SK-N-MC (cell line): ENCODE data around the gene C5orf46.

Source experiments
- DNase-seq: peaks from one replicate; pipeline ENCODE4 v3.0.0-alpha.2; 2011; ENCODE audit warnings: low read depth, low spot score
- H3K27ac ChIP-seq: fragments of 200-600 bp; sonication (generic); 2 replicates; pipeline ENCODE4 v1.5.1; 2016; ENCODE audit warnings: mixed run types
- H3K36me3 ChIP-seq: fragments of 200-600 bp; sonication (generic); 2 replicates; pipeline ENCODE4 v1.6.1; 2017; ENCODE audit warnings: antibody characterized with exemption, low read length, mixed read lengths; ENCODE audit not compliant: insufficient read depth
- H3K4me3 ChIP-seq: fragments of 200-600 bp; sonication (generic); 2 replicates; pipeline ENCODE4 v1.5.1; 2016
- H3K9ac ChIP-seq: fragments of 200-600 bp; sonication (generic); 2 replicates; pipeline ENCODE4 v1.8.0; 2017; ENCODE audit warnings: mixed run types, mixed read lengths; ENCODE audit not compliant: insufficient read length
- H3K9me3 ChIP-seq: fragments of 200-600 bp; sonication (generic); 2 replicates; pipeline ENCODE4 v1.6.1; 2017; ENCODE audit warnings: low read depth, mild to moderate bottlenecking, antibody characterized with exemption, low read length, moderate library complexity, mixed read lengths
- EZH2 ChIP-seq: fragments of 200-600 bp; sonication (generic); IDR thresholded peaks from one replicate; pipeline ENCODE4 v1.6.1; 2017; ENCODE audit warnings: antibody characterized with exemption
- FOXP2 ChIP-seq: optimal IDR thresholded peaks from 2 replicates; pipeline ENCODE3; 2011; ENCODE audit warnings: mild to moderate bottlenecking, moderate library complexity; ENCODE audit not compliant: insufficient read depth; ENCODE audit errors: extremely low read length, control extremely low read depth
- POLR2AphosphoS5 ChIP-seq: IDR thresholded peaks from 2 replicates; pipeline ENCODE4 v1.6.1; 2012; ENCODE audit warnings: mild to moderate bottlenecking, low read depth, low read length, borderline replicate concordance

The C5orf46 gene

GRCh38 chr5:147902609-147903115 is 3.7 kb downstream of the C5orf46 start:
- no peaks in the 10 kb centered on the region for H3K36me3 ChIP-seq
- DNase-seq: no peak
- no peaks in the 10 kb centered on the region for H3K9me3 ChIP-seq
- H3K27ac ChIP-seq: peak overlapping the region; percentile 45; the same call in 1 of the 2 replicates
- no peak for TF ChIP-seq POLR2AphosphoS5
- no peak for TF ChIP-seq FOXP2
- TF ChIP-seq EZH2: no peak
- H3K4me3 ChIP-seq: no peak overlapping the region
- no peak overlapping the region for H3K9ac ChIP-seq

- TF ChIP-seq EZH2 (no peak), FOXP2 (no peak), POLR2AphosphoS5 (no peak)
- Histone ChIP-seq H3K9ac (no peak overlapping the region), H3K36me3 (no peaks in the 10 kb centered on the region), H3K4me3 (no peak overlapping the region), H3K27ac (no peak overlapping the region), H3K9me3 (no peaks in the 10 kb centered on the region)
- no peak for DNase-seq
Observed at GRCh38 chr5:147901599-147902039, 4.7 kb downstream of the C5orf46 start.

GRCh38 chr5:147898875-147899401 is 7.4 kb downstream of the C5orf46 start:
- DNase-seq: no peak
- Histone ChIP-seq H3K36me3 (no peaks in the 10 kb centered on the region), H3K4me3 (no peak overlapping the region), H3K27ac (no peak overlapping the region), H3K9me3 (no peaks in the 10 kb centered on the region), H3K9ac (no peak overlapping the region)
- TF ChIP-seq EZH2 (no peak), POLR2AphosphoS5 (no peak), FOXP2 (no peak)

GRCh38 chr5:147895864-147896263 is 10.5 kb downstream of the C5orf46 start:
- TF ChIP-seq FOXP2 (no peak), EZH2 (no peak), POLR2AphosphoS5 (no peak)
- Histone ChIP-seq H3K36me3 (no peaks in the 10 kb centered on the region), H3K4me3 (no peak overlapping the region), H3K9ac (no peak overlapping the region), H3K27ac (no peak overlapping the region), H3K9me3 (no peaks in the 10 kb centered on the region)
- no peak for DNase-seq

- DNase-seq: no peak
- Histone ChIP-seq H3K9ac (no peak overlapping the region), H3K9me3 (no peaks in the 10 kb centered on the region), H3K4me3 (no peak overlapping the region; the same call in 1 of the 2 replicates), H3K27ac (no peak overlapping the region), H3K36me3 (no peaks in the 10 kb centered on the region)
- no peak for TF ChIP-seq POLR2AphosphoS5
- no peak for TF ChIP-seq EZH2
- no peak for TF ChIP-seq FOXP2
Observed at GRCh38 chr5:147893820-147894219, 12.5 kb downstream of the C5orf46 start.

- Histone ChIP-seq H3K9ac (no peak overlapping the region), H3K36me3 (no peaks in the 10 kb centered on the region), H3K4me3 (no peak overlapping the region), H3K27ac (no peak overlapping the region), H3K9me3 (no peaks in the 10 kb centered on the region)
- no peak for TF ChIP-seq FOXP2
- TF ChIP-seq POLR2AphosphoS5: no peak
- DNase-seq: no peak
Observed at GRCh38 chr5:147892696-147893296, 13.5 kb downstream of the C5orf46 start.

- DNase-seq: no peak
Observed at GRCh38 chr5:147887930-147888329, 18.4 kb downstream of the C5orf46 start.

GRCh38 chr5:147887026-147887627 is 19.2 kb downstream of the C5orf46 start:
- no peak for DNase-seq
- Histone ChIP-seq H3K27ac (no peak overlapping the region), H3K9me3 (no peaks in the 10 kb centered on the region), H3K9ac (no peak overlapping the region), H3K4me3 (no peak overlapping the region), H3K36me3 (no peaks in the 10 kb centered on the region)
- TF ChIP-seq FOXP2: no peak
- TF ChIP-seq POLR2AphosphoS5: no peak
- TF ChIP-seq EZH2: no peak

More at GRCh38 chr5:147887930-147888329, 18.4 kb downstream of the C5orf46 start:
- H3K27ac ChIP-seq: no peak overlapping the region
- no peaks in the 10 kb centered on the region for H3K36me3 ChIP-seq
- H3K4me3 ChIP-seq: no peak overlapping the region
- H3K9me3 ChIP-seq: no peaks in the 10 kb centered on the region
- TF ChIP-seq FOXP2: no peak
- TF ChIP-seq POLR2AphosphoS5: no peak
- TF ChIP-seq EZH2: no peak
- H3K9ac ChIP-seq: no peak overlapping the region
